Middle frontal gyrus (tissue), 1 donor: ENCODE measurements around the gene KDELR1.
"Not testable (repeated sequence)": the region's sequence is repeated elsewhere in the genome, so short reads cannot be mapped to it uniquely, and the experiment has no call there.

Experiments
- DNase-seq: peaks from one replicate; pipeline ENCODE4 v3.0.0-alpha.2; 2015; ENCODE audit warnings: low spot score; ENCODE audit errors: extremely low spot score

The KDELR1 gene

GRCh38 chr19:48371771-48372170, 19.6 kb downstream of the KDELR1 start:
- DNase-seq: not testable (repeated sequence)

GRCh38 chr19:48371367-48371766, 20.0 kb downstream of the KDELR1 start:
- DNase-seq: no peak

- no peak for DNase-seq
Measured at GRCh38 chr19:48370955-48371354, 20.4 kb downstream of the KDELR1 start.

DNA sequence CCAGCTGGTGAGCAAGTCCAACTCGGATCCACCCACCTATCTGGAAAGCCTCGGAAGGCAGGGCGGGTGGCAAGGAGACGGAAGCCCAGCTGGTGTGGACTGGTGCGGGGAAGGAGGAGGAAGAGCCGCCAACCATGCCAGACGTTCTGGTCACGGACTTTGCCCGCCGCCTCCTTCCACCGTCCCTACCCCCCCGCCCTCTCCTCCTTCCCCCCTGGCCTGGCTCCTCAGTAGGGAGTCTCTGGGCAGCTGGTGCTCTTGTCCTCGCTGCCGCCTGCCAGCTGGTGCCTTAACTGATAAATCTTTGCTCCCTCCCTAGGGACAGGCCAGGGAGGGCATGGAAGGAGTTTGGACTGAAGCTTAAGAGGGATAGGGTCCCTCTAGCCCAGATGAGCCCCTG, 22.4 kb downstream of the KDELR1 start:
- no peak for DNase-seq

DNA sequence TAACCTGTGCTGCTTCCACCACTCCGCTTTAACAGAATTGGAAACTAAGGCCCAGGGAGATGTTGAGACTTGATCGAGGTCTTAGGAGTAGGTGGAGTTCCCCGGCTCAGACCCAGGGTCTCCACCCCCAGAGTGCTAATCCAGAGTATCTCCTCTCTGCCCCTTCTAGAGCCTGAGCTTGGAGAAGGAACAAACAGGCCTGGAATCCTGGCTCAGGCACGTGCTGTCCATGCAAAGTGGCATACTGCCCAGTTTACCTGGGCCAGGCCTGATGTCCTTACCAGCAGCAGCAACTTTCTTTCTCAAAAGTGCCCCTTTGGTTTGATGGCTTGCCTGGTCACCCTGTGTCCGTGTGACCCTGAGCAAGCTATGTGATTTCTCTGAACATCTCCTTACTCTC, 23.5 kb downstream of the KDELR1 start:
- DNase-seq: no peak

GRCh38 chr19:48365602-48366001, 25.7 kb downstream of the KDELR1 start:
- DNase-seq: no peak

GRCh38 chr19:48364598-48365348, 26.6 kb downstream of the KDELR1 start:
- no peak for DNase-seq

GRCh38 chr19:48363810-48364597, 27.3 kb downstream of the KDELR1 start, which contains the start of the genes SYNGR4 and TMEM143:
TSS of gene SYNGR4 (plus strand) at chr19:48364367. CDS start at chr19:48365843, 1,476 bp downstream.
TSS of gene TMEM143 (minus strand) at chr19:48363940. CDS start at chr19:48363920, 20 bp downstream.
- peak; percentile 99 for DNase-seq

- DNase-seq: no peak
Measured at GRCh38 chr19:48363500-48363809, 27.9 kb downstream of the KDELR1 start.

GRCh38 chr19:48362716-48363499, 28.4 kb downstream of the KDELR1 start:
- peak; percentile 86 for DNase-seq

DNA sequence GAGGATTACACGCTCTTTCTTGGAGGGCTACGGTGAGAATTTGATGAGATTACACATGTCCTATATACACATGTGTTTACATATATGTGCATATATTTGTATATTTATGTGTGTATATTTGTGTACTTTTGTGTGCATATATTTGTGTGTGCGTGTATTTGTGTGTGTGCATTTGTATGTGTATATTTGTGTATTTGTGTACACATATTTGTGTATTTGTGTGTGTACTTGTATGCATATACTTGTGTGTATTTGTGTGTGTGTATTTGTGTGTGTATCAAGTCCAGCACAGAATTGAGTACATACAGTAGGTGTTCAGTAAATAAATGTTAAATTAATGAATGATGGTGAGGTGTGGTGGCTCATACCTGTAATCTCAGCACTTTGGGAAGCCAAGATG, 29.4 kb downstream of the KDELR1 start:
- DNase-seq: no peak

GRCh38 chr19:48359123-48359522, 32.2 kb downstream of the KDELR1 start:
- DNase-seq: no peak

GRCh38 chr19:48355365-48355954, 35.9 kb downstream of the KDELR1 start:
- no peak for DNase-seq

GRCh38 chr19:48354332-48354992, 36.9 kb downstream of the KDELR1 start:
- DNase-seq: no peak

DNA sequence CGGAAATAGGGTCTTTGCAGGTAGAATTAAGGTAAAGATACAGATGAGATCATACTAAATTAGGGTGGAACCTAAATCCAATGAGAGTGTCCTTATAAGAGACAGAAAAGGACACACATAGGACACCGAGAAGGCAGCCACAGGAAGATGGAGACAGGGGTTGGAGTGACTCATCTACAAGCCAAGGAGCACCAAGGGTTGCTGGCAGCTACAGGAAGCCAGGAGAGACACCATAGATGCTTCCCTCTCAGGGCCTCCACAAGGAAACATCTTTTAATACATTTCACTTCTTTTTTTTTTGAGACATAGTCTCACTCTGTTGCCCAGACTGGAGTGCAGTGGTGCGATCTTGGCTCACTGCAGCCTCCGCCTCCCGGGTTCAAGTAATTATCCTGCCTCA, 37.7 kb downstream of the KDELR1 start:
- DNase-seq: no peak

DNA sequence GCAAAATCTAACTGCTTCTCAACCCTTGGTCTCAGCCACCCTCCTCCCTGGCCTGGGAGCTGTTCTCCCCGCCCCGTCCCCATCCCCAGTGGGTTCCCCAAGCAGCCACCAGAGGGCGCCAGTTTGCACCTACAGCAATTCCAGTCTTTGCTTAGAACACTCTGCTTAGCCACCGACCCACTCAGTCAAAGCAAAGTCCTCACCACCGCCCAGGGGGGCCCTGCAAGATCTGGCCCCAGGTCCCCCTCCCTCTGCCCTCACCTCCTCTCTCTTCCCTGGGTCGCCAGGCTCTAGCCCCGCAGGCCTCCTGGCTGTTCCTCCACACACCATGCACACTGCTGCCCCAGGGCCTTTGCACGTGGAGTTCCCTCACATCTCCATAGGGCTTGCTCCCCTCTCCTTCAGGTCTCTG, 40.0 kb downstream of the KDELR1 start:
- no peak for DNase-seq

DNA sequence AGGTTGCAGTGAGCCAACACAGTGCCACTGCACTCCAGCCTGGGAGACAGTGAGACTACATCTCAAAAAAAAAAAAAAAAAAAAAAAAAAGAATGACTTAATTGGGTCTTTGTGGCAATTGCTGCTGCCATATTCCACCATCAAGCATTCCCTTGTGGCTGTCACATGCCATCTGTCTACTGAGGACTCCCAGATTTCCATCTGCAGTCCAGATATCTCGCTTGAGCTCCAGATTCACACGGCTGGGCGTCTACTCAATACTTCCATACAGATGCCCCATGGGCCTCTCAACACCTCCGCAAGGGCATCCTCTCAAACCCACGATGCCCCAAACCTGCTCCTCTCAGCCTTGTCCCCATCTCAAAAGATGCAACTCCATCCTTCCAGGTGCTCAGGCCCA, 40.5 kb downstream of the KDELR1 start:
- no peak for DNase-seq

DNA sequence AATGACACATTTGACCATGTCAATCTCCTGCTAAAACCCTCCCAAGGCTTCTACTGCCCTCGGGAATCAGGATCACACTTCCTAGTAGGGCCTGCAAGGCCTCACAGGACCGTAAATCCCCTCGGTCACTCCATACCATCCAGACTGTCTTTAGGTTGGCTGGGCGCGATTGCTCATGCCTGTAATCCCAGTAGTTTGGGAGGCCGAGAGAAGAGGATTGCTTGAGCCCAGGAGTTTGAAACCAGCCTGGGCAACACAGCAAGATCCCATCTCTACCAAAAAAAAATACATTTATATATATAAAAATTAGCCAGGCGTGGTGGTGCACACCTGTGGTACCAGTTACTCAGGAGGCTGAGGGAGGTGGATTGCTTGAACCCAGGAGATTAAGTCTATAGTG, 42.6 kb downstream of the KDELR1 start:
- no peak for DNase-seq

DNA sequence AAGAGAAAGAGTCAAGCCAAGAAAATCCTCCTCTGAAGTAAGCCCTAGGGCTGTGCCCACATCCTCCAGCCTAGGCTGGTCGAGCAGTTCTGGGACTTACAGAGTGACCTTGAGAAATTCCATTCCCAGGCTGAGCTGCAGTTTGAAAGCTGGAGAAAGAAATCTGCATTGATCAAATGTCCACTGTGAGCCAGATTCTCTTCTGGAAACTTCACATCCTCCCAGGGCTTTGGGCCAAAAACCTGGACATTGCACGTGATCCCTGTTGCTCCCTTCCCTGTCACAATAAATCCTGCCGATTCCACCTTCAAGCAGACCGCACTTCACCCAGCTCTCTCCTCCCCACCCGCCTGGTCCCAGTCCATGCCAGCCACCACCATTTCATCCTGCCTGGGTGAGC, 43.3 kb downstream of the KDELR1 start:
- no peak for DNase-seq

DNA sequence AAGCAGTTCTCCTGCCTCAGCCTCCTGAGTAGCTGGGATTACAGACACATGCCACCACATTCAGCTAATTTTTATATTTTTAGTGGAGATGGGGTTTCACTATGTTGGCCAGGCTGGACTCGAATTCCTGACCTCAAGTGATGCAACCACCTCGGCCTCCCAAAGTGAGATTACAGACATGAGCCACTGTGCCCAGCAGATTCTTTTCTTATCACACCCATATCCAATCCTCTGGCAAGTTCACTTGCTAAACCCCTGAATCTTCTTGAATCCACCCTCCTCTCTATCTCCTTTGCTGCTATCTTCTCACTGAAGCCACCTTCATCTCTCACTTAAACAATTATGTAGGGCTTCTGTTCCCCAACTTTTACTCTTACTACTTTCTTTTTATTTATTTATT, 45.2 kb downstream of the KDELR1 start:
- DNase-seq: no peak

DNA sequence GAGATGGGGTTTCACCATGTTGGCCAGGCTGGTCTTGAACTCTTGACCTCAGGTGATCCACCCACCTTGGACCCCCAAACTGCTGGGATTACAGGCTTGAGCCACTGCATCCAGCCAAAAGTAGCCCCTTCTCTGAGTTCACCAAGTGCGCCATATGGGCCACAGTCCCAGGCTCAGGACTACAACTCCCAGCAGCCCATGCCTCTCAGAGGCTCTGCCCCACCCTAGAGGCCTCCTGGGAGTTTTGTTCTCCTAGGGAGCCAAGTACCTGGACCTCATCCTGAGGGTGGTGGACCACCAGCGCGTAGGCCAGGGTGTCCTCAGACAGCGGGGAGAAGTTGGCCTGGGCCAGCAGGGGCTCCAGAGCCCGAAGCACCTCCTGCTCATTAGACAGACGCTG, 46.5 kb downstream of the KDELR1 start:
- no peak for DNase-seq
